Measurements from ENCODE around the gene PDE4D. TPM values are rescaled to one million over a fixed set of nuclear protein-coding genes. Genes with fewer than 3 reads are reported as not detected.

PDE4D gene
- polyA plus RNA-seq, 1 donor (not counting 4 experiments of a cell fraction or from before 2014, with no cell fraction given), result 3.6 TPM

GRCh38 chr5:59091965-59092364 lies 801.6 kb downstream of the PDE4D start:
- Histone ChIP-seq H3K4me1 (ENCODE audit: control insufficient read depth, extremely low read depth, insufficient read depth, low read length) (peaks cover 5% of the 10 kb centered on the region), H3K4me2 (ENCODE audit: control insufficient read depth, extremely low read depth, insufficient read depth, low read depth, low read length) (peak overlapping the region; percentile 31), H2AFZ (ENCODE audit: control insufficient read depth, low read length) (no peak overlapping the region), H4K20me1 (ENCODE audit: control insufficient read depth, extremely low read depth, insufficient read depth, low read length) (no peaks in the 10 kb centered on the region), H3K79me2 (ENCODE audit: control insufficient read depth, insufficient read depth, low read length) (no peaks in the 10 kb centered on the region), H3K36me3 (ENCODE audit: control insufficient read depth in 2 of 2, extremely low read depth in 1 of 2, insufficient read depth in 2 of 2, low read length in 2 of 2) (no peaks in the 10 kb centered on the region), H3K9me3 (ENCODE audit: control insufficient read depth, low read depth, low read length) (no peaks in the 10 kb centered on the region), H3K9ac (ENCODE audit: control insufficient read depth, extremely low read depth, insufficient read depth, low read length) (no peak overlapping the region), H3K27ac (ENCODE audit: control insufficient read depth, insufficient read depth, low read length) (no peak overlapping the region), H3K9me1 (ENCODE audit: control insufficient read depth, extremely low read depth, insufficient read depth, low read length) (no peaks in the 10 kb centered on the region), H3K27me3 (ENCODE audit: control insufficient read depth, extremely low read depth, insufficient read depth, low read length) (no peaks in the 10 kb centered on the region), H3K4me3 (ENCODE audit: control insufficient read depth in 2 of 3, extremely low read depth in 1 of 3, insufficient read depth in 2 of 3, low read depth in 1 of 3, low read length in 3 of 3) (no peak overlapping the region)
- no peak for DNase-seq (ENCODE audit: low read depth, low spot score)
- no peak for FAIRE-seq
- dilution Hi-C loops (cut with MboI; ENCODE audit: extremely low pct_ligation_motif_present, low sequenced_read_pairs), result no loop called here
- no peak for TF ChIP-seq EZH2 (IDR thresholded peaks at IDR 0.05; ENCODE audit: low read length)
- TF ChIP-seq, protein P1, sequence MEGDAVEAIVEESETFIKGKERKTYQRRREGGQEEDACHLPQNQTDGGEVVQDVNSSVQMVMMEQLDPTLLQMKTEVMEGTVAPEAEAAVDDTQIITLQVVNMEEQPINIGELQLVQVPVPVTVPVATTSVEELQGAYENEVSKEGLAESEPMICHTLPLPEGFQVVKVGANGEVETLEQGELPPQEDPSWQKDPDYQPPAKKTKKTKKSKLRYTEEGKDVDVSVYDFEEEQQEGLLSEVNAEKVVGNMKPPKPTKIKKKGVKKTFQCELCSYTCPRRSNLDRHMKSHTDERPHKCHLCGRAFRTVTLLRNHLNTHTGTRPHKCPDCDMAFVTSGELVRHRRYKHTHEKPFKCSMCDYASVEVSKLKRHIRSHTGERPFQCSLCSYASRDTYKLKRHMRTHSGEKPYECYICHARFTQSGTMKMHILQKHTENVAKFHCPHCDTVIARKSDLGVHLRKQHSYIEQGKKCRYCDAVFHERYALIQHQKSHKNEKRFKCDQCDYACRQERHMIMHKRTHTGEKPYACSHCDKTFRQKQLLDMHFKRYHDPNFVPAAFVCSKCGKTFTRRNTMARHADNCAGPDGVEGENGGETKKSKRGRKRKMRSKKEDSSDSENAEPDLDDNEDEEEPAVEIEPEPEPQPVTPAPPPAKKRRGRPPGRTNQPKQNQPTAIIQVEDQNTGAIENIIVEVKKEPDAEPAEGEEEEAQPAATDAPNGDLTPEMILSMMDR (optimal IDR thresholded peaks at IDR 0.05 in 1 of 3, IDR thresholded peaks at IDR 0.05 in 1 of 3, conservative IDR thresholded peaks at IDR 0.05 in 1 of 3; ENCODE audit: extremely low read depth in 1 of 3, insufficient read depth in 2 of 3, low read length in 3 of 3), result no peak

DNA sequence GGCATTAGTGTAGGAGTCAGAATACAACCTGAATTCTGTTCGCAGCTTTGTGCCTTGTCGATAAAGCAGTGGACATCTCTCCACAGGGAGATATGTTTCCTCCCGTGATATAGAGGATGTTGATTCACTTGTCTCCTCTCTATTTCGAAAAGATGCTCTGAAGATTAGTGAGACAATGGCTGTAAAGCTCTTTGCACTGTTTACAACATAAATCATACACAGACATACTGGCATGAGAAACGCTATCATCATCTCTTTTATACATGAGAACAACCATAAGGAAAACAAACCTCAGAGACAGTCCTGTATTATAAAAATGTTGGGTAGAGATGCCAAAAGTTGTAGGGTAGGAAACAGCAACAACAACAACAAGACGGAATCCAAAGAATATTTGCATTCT lies 803.2 kb downstream of the PDE4D start:
- no peak for FAIRE-seq
- Histone ChIP-seq H3K36me3 (ENCODE audit: control insufficient read depth in 2 of 2, extremely low read depth in 1 of 2, insufficient read depth in 2 of 2, low read length in 2 of 2) (no peaks in the 10 kb centered on the region), H3K4me1 (ENCODE audit: control insufficient read depth, extremely low read depth, insufficient read depth, low read length) (peaks cover 5% of the 10 kb centered on the region), H3K9ac (ENCODE audit: control insufficient read depth, extremely low read depth, insufficient read depth, low read length) (no peak overlapping the region), H3K27ac (ENCODE audit: control insufficient read depth, insufficient read depth, low read length) (no peak overlapping the region), H2AFZ (ENCODE audit: control insufficient read depth, low read length) (no peak overlapping the region), H3K27me3 (ENCODE audit: control insufficient read depth, extremely low read depth, insufficient read depth, low read length) (no peaks in the 10 kb centered on the region), H3K79me2 (ENCODE audit: control insufficient read depth, insufficient read depth, low read length) (no peaks in the 10 kb centered on the region), H4K20me1 (ENCODE audit: control insufficient read depth, extremely low read depth, insufficient read depth, low read length) (no peaks in the 10 kb centered on the region), H3K9me3 (ENCODE audit: control insufficient read depth, low read depth, low read length) (no peaks in the 10 kb centered on the region), H3K4me3 (ENCODE audit: control insufficient read depth in 2 of 3, extremely low read depth in 1 of 3, insufficient read depth in 2 of 3, low read depth in 1 of 3, low read length in 3 of 3) (no peak overlapping the region), H3K4me2 (ENCODE audit: control insufficient read depth, extremely low read depth, insufficient read depth, low read depth, low read length) (no peak overlapping the region), H3K9me1 (ENCODE audit: control insufficient read depth, extremely low read depth, insufficient read depth, low read length) (no peaks in the 10 kb centered on the region)
- no peak for DNase-seq (ENCODE audit: low read depth, low spot score)
- TF ChIP-seq EZH2 (IDR thresholded peaks at IDR 0.05; ENCODE audit: low read length), result no peak
- TF ChIP-seq, protein P1 (optimal IDR thresholded peaks at IDR 0.05 in 1 of 3, IDR thresholded peaks at IDR 0.05 in 1 of 3, conservative IDR thresholded peaks at IDR 0.05 in 1 of 3; ENCODE audit: extremely low read depth in 1 of 3, insufficient read depth in 2 of 3, low read length in 3 of 3), result no peak
- dilution Hi-C loops (cut with MboI; ENCODE audit: extremely low pct_ligation_motif_present, low sequenced_read_pairs), result no loop called here
